ENCODE measurements around the gene ASPSCR1. TPM values are rescaled to one million over a fixed set of nuclear protein-coding genes. Genes with fewer than 3 reads are reported as not detected.
A peak's percentile ranks its signal among the peaks of the same experiment; 100 is the strongest.

Gene ASPSCR1
- total and polyA plus RNA-seq, 2 of the 13 experiments (the other 11 are each of a cell fraction or from before 2014, with no cell fraction given) = 274 to 314 TPM

DNA sequence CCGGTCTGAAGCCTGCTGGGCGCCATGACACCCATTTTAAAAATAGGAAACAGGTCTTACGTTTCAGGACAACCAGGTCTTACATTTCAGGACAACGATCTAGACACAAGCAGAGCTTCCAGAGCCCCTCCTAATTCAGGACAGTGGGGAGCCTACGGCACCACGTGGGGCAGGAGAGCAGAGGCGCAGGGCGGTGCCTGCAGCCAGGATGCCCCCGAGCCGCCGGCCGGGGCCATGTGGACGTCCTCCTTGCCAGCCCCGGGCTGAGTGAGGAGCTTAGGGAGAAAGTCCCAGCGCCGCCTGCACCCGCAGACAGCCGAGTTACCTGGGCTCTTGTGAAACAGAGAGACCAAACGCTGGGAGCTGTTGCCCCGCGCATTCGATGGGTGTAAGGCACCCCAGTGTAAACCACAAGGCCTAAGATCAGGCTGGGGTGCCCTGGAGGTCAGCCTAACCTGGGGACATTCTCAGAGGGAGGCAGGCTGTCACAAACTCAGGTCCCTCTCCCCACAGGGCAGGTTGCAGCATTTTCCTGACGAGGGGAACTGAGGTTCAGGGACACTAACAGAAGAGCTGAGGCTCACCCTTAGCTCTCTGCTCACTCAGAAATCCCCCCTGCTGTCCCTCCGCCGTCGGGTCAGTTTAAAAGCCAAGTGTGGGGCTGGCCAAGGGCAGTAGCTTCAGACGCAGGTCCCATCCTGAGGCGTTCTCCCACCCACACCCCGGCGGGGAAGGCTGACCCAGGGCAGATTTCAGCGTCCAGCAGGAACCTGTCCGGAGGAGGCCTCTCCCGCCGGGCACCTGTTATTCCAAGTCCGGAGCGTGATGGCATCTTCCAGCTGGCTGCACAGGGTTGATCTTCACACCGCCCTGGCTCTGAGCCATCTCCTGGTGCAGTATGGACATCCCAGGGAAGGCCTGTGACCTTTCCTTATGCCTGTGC is 14.7 kb upstream of the ASPSCR1 start (continued):
- TF ChIP-seq, protein P1, sequence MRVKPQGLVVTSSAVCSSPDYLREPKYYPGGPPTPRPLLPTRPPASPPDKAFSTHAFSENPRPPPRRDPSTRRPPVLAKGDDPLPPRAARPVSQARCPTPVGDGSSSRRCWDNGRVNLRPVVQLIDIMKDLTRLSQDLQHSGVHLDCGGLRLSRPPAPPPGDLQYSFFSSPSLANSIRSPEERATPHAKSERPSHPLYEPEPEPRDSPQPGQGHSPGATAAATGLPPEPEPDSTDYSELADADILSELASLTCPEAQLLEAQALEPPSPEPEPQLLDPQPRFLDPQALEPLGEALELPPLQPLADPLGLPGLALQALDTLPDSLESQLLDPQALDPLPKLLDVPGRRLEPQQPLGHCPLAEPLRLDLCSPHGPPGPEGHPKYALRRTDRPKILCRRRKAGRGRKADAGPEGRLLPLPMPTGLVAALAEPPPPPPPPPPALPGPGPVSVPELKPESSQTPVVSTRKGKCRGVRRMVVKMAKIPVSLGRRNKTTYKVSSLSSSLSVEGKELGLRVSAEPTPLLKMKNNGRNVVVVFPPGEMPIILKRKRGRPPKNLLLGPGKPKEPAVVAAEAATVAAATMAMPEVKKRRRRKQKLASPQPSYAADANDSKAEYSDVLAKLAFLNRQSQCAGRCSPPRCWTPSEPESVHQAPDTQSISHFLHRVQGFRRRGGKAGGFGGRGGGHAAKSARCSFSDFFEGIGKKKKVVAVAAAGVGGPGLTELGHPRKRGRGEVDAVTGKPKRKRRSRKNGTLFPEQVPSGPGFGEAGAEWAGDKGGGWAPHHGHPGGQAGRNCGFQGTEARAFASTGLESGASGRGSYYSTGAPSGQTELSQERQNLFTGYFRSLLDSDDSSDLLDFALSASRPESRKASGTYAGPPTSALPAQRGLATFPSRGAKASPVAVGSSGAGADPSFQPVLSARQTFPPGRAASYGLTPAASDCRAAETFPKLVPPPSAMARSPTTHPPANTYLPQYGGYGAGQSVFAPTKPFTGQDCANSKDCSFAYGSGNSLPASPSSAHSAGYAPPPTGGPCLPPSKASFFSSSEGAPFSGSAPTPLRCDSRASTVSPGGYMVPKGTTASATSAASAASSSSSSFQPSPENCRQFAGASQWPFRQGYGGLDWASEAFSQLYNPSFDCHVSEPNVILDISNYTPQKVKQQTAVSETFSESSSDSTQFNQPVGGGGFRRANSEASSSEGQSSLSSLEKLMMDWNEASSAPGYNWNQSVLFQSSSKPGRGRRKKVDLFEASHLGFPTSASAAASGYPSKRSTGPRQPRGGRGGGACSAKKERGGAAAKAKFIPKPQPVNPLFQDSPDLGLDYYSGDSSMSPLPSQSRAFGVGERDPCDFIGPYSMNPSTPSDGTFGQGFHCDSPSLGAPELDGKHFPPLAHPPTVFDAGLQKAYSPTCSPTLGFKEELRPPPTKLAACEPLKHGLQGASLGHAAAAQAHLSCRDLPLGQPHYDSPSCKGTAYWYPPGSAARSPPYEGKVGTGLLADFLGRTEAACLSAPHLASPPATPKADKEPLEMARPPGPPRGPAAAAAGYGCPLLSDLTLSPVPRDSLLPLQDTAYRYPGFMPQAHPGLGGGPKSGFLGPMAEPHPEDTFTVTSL (CRISPR knock-in tag; IDR thresholded peaks at IDR 0.05; ENCODE audit: borderline replicate concordance) = no peak
- TF ChIP-seq, protein P2, sequence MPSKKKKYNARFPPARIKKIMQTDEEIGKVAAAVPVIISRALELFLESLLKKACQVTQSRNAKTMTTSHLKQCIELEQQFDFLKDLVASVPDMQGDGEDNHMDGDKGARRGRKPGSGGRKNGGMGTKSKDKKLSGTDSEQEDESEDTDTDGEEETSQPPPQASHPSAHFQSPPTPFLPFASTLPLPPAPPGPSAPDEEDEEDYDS (CRISPR knock-in tag; IDR thresholded peaks at IDR 0.05) = 0 out of 2 replicates have a peak, but pooled peaks have one; percentile 10
- no peak for TF ChIP-seq ZNF350 (CRISPR knock-in tag; IDR thresholded peaks at IDR 0.05; ENCODE audit: borderline replicate concordance, low read depth)
- TF ChIP-seq NKX3-1 (CRISPR knock-in tag; IDR thresholded peaks at IDR 0.05) = no peak
- TF ChIP-seq, protein P3, sequence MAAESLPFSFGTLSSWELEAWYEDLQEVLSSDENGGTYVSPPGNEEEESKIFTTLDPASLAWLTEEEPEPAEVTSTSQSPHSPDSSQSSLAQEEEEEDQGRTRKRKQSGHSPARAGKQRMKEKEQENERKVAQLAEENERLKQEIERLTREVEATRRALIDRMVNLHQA (CRISPR knock-in tag; IDR thresholded peaks at IDR 0.05) = no peak
- no peak; the same call in 1 of the 2 replicates for TF ChIP-seq MEF2D (CRISPR knock-in tag; IDR thresholded peaks at IDR 0.05)
- TF ChIP-seq ZNF841 (CRISPR knock-in tag; IDR thresholded peaks at IDR 0.05; ENCODE audit: borderline replicate concordance) = no peak
- TF ChIP-seq, protein P4, sequence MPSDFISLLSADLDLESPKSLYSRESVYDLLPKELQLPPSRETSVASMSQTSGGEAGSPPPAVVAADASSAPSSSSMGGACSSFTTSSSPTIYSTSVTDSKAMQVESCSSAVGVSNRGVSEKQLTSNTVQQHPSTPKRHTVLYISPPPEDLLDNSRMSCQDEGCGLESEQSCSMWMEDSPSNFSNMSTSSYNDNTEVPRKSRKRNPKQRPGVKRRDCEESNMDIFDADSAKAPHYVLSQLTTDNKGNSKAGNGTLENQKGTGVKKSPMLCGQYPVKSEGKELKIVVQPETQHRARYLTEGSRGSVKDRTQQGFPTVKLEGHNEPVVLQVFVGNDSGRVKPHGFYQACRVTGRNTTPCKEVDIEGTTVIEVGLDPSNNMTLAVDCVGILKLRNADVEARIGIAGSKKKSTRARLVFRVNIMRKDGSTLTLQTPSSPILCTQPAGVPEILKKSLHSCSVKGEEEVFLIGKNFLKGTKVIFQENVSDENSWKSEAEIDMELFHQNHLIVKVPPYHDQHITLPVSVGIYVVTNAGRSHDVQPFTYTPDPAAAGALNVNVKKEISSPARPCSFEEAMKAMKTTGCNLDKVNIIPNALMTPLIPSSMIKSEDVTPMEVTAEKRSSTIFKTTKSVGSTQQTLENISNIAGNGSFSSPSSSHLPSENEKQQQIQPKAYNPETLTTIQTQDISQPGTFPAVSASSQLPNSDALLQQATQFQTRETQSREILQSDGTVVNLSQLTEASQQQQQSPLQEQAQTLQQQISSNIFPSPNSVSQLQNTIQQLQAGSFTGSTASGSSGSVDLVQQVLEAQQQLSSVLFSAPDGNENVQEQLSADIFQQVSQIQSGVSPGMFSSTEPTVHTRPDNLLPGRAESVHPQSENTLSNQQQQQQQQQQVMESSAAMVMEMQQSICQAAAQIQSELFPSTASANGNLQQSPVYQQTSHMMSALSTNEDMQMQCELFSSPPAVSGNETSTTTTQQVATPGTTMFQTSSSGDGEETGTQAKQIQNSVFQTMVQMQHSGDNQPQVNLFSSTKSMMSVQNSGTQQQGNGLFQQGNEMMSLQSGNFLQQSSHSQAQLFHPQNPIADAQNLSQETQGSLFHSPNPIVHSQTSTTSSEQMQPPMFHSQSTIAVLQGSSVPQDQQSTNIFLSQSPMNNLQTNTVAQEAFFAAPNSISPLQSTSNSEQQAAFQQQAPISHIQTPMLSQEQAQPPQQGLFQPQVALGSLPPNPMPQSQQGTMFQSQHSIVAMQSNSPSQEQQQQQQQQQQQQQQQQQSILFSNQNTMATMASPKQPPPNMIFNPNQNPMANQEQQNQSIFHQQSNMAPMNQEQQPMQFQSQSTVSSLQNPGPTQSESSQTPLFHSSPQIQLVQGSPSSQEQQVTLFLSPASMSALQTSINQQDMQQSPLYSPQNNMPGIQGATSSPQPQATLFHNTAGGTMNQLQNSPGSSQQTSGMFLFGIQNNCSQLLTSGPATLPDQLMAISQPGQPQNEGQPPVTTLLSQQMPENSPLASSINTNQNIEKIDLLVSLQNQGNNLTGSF (CRISPR knock-in tag; IDR thresholded peaks at IDR 0.05) = no peak
- TF ChIP-seq RFX3 (CRISPR knock-in tag; IDR thresholded peaks at IDR 0.05) = no peak
- TF ChIP-seq WIZ (CRISPR knock-in tag; IDR thresholded peaks at IDR 0.05) = 0 out of 2 replicates have a peak, but pooled peaks have one; percentile 33
- TF ChIP-seq ZNF564 (CRISPR knock-in tag; IDR thresholded peaks at IDR 0.05) = peak; percentile 44; the same call in 1 of the 2 replicates
- TF ChIP-seq, protein P5, sequence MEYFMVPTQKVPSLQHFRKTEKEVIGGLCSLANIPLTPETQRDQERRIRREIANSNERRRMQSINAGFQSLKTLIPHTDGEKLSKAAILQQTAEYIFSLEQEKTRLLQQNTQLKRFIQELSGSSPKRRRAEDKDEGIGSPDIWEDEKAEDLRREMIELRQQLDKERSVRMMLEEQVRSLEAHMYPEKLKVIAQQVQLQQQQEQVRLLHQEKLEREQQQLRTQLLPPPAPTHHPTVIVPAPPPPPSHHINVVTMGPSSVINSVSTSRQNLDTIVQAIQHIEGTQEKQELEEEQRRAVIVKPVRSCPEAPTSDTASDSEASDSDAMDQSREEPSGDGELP (IDR thresholded peaks at IDR 0.05; ENCODE audit: borderline replicate concordance, low read depth) = peak; percentile 89
